Activated effector memory CD4-positive, alpha-beta T cell treated with anti-CD3 and anti-CD28 coated beads, Interleukin-2, amount 50 U/mL, for 16 hours (primary cell): ENCODE data around the gene AADAT.
"Not testable (repeated sequence)": the region's sequence is repeated elsewhere in the genome, so short reads cannot be mapped to it uniquely, and the experiment has no call there.

Source experiments
- DNase-seq: peaks from one replicate; pipeline ENCODE4 v3.0.0-alpha.2; 2020

The AADAT gene

GRCh38 chr4:170089274-170089667, 485 bp downstream of the AADAT start:
- no peak for DNase-seq

GRCh38 chr4:170088716-170089115, 1.0 kb downstream of the AADAT start:
- DNase-seq: no peak

GRCh38 chr4:170087163-170087700, 2.5 kb downstream of the AADAT start:
- no peak for DNase-seq

GRCh38 chr4:170083541-170083940, 6.2 kb downstream of the AADAT start:
- DNase-seq: no peak

GRCh38 chr4:170080496-170080895, 9.3 kb downstream of the AADAT start:
- DNase-seq: no peak

- DNase-seq: no peak
Observed at GRCh38 chr4:170079981-170080380, 9.8 kb downstream of the AADAT start.

- no peak for DNase-seq
Observed at GRCh38 chr4:170071196-170071595, 18.6 kb downstream of the AADAT start.

GRCh38 chr4:170068438-170069128, 21.2 kb downstream of the AADAT start:
- DNase-seq: no peak

GRCh38 chr4:170059421-170059820, 30.3 kb downstream of the AADAT start:
- no peak for DNase-seq

- DNase-seq: no peak
Observed at GRCh38 chr4:170058826-170059225, 30.9 kb downstream of the AADAT start.

- DNase-seq: no peak
Observed at GRCh38 chr4:170057866-170058265, 31.9 kb downstream of the AADAT start.

GRCh38 chr4:170052919-170053318, 36.8 kb downstream of the AADAT start:
- no peak for DNase-seq

GRCh38 chr4:170051402-170051801, 38.4 kb downstream of the AADAT start:
- DNase-seq: no peak

- DNase-seq: no peak
Observed at GRCh38 chr4:170049766-170050165, 40.0 kb downstream of the AADAT start.

GRCh38 chr4:170047771-170048354, 41.9 kb downstream of the AADAT start:
- DNase-seq: peak; percentile 78

- DNase-seq: not testable (repeated sequence)
Observed at GRCh38 chr4:170046156-170046555, 43.6 kb downstream of the AADAT start.

GRCh38 chr4:170040031-170040680, 49.6 kb downstream of the AADAT start:
- DNase-seq: no peak

GRCh38 chr4:170038769-170039168, 51.0 kb downstream of the AADAT start:
- DNase-seq: no peak

- no peak for DNase-seq
Observed at GRCh38 chr4:170038232-170038631, 51.5 kb downstream of the AADAT start.

GRCh38 chr4:170037481-170037880, 52.3 kb downstream of the AADAT start:
- no peak for DNase-seq

GRCh38 chr4:170035845-170036244, 53.9 kb downstream of the AADAT start:
- DNase-seq: no peak

GRCh38 chr4:170035231-170035630, 54.5 kb downstream of the AADAT start:
- no peak for DNase-seq

GRCh38 chr4:170033999-170034398, 55.8 kb downstream of the AADAT start:
- no peak for DNase-seq

- no peak for DNase-seq
Observed at GRCh38 chr4:170030121-170030520, 59.6 kb downstream of the AADAT start.
